Brain microvascular endothelial cell (primary cell): Measurements from ENCODE around the gene IGF2BP3.

ENCODE experiments used
- DNase-seq: peaks from one replicate; pipeline ENCODE4 v3.0.0-alpha.2; 2020
- H3K27ac ChIP-seq: fragments of 250-450 bp; sonication (Bioruptor Pico); 2 replicates; pipeline ENCODE4 v1.5.1; 2020; ENCODE audit warnings: mild to moderate bottlenecking, moderate library complexity
- H3K27me3 ChIP-seq: fragments of 250-450 bp; sonication (Bioruptor Pico); replicated peaks from 2 replicates; pipeline ENCODE4 v1.5.1; 2020; ENCODE audit warnings: mild to moderate bottlenecking
- H3K36me3 ChIP-seq: fragments of 250-450 bp; sonication (Bioruptor Pico); replicated peaks from 2 replicates; pipeline ENCODE4 v1.5.1; 2020; ENCODE audit warnings: mild to moderate bottlenecking
- H3K4me3 ChIP-seq: 2 replicates; pipeline ENCODE4 v1.5.1; 2011; ENCODE audit warnings: low read depth, mild to moderate bottlenecking, control low read depth, low read length, moderate library complexity
- CTCF ChIP-seq: IDR thresholded peaks from 2 replicates; pipeline ENCODE4 v1.5.1; 2011; ENCODE audit warnings: low read depth, mild to moderate bottlenecking, moderate library complexity, low read length, control low read depth, inconsistent platforms; ENCODE audit errors: missing control alignments
- in situ Hi-C: cut with HindIII; loops from 2 replicates; pipeline ENCODE4 v1.10.0; 2017; ENCODE audit warnings: low sequenced_read_pairs, low pct_ligation_motif_present

The IGF2BP3 gene

DNA sequence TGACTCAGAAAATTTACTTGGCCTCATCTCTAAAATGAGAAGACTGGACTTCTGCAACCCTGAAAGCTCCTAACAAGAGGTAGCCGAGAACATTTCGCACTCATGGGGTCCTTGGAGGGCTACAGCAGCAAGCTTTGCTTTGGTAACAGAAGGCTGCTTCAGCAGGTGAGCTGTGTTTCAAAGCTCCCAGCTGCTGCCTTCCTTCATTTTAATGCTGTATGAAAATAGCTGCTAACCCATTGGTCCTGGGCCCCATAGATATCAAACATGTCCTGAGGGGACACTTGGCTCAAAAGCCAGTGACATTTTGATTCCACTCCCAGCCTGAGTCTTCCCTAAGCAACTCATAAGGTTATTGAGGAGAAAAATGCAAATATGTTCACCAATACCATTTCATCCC, 185.4 kb downstream of the IGF2BP3 start:
- Histone ChIP-seq H3K27ac (no peak overlapping the region), H3K36me3 (no peaks in the 10 kb centered on the region), H3K4me3 (no peak overlapping the region), H3K27me3 (no peaks in the 10 kb centered on the region)
- no peak for TF ChIP-seq CTCF
- DNase-seq, result no peak
- in situ Hi-C loops, result no loop called here

DNA sequence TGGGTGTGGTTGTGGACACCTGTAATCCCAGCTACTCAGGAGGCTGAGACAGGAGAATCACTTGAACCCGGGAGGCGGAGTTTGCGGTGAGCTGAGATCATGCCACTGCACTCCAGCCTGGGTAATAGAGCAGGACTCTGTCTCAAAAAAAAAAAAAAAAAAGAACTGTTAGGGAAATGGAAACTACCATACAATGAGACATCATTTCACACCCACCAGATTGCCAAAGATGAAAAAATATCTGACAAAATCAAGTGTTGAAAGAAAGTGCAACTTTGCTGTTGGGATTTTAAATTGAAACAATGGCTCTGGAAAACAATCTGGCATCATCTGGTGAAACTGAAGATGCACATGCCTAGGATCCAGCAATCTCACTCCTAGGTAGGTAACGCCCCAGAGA, 187.2 kb downstream of the IGF2BP3 start:
- H3K27me3 ChIP-seq, result no peaks in the 10 kb centered on the region
- no peak overlapping the region for H3K27ac ChIP-seq
- in situ Hi-C loops, result no loop called here
- DNase-seq, result no peak
- no peaks in the 10 kb centered on the region for H3K36me3 ChIP-seq
- TF ChIP-seq CTCF, result no peak
- no peak overlapping the region for H3K4me3 ChIP-seq

GRCh38 chr7:23279819-23280525, 190.3 kb downstream of the IGF2BP3 start:
- no peaks in the 10 kb centered on the region for H3K27me3 ChIP-seq
- no peak for DNase-seq
- TF ChIP-seq CTCF, result no peak
- H3K4me3 ChIP-seq, result no peak overlapping the region
- no peak overlapping the region for H3K27ac ChIP-seq
- no peaks in the 10 kb centered on the region for H3K36me3 ChIP-seq
- in situ Hi-C loops, result loop anchor here (10.0 kb wide), 1 partner anchor 245 kb away; no protein-coding TSS in a partner anchor

- DNase-seq, result peak; percentile 57
- in situ Hi-C loops, result loop anchor here (10.0 kb wide), 1 partner anchor 247 kb away; no protein-coding TSS in a partner anchor
- Histone ChIP-seq H3K27ac (no peak overlapping the region), H3K36me3 (no peaks in the 10 kb centered on the region), H3K4me3 (no peak overlapping the region), H3K27me3 (no peaks in the 10 kb centered on the region)
- peak; percentile 85 for TF ChIP-seq CTCF
Measured at GRCh38 chr7:23277359-23277989, 192.8 kb downstream of the IGF2BP3 start.

GRCh38 chr7:23276947-23277346, 193.3 kb downstream of the IGF2BP3 start:
- no peaks in the 10 kb centered on the region for H3K36me3 ChIP-seq

More at GRCh38 chr7:23276947-23277346, 193.3 kb downstream of the IGF2BP3 start:
- TF ChIP-seq CTCF, result no peak
- H3K4me3 ChIP-seq, result no peak overlapping the region
- in situ Hi-C loops, result loop anchor here (10.0 kb wide), 1 partner anchor 248 kb away; no protein-coding TSS in a partner anchor
- no peak overlapping the region for H3K27ac ChIP-seq
- no peaks in the 10 kb centered on the region for H3K27me3 ChIP-seq
- DNase-seq, result no peak
